Mononuclear cell (primary cell): ENCODE measurements around the gene HDHD3. TPM values are rescaled to one million over a fixed set of nuclear protein-coding genes. Genes with fewer than 3 reads are reported as not detected.

Experiments
- H3K27me3 ChIP-seq: 2 replicates; pipeline ENCODE4 v1.6.0; 2011; ENCODE audit warnings: low read length, control low read depth; ENCODE audit not compliant: insufficient read depth
- H3K4me1 ChIP-seq: 2 replicates; pipeline ENCODE4 v1.5.1; 2011; ENCODE audit warnings: mild to moderate bottlenecking, low read length, control low read depth; ENCODE audit not compliant: insufficient read depth
- H3K4me3 ChIP-seq: 2 replicates; pipeline ENCODE4 v1.5.1; 2011; ENCODE audit warnings: mild to moderate bottlenecking, low read length, moderate library complexity
- H3K9me3 ChIP-seq: 2 replicates; pipeline ENCODE4 v1.5.1; 2011; ENCODE audit warnings: low read depth, mild to moderate bottlenecking, control low read depth, low read length
- total RNA-seq: library from RNA; depleted of rRNA; stranded (reverse); fragments of >200 nt; gene quantifications from one replicate; pipeline ENCODE4 v1.2.3, GENCODE V29; 2012

HDHD3 gene
- total RNA-seq, 1 donor, result 8.6 TPM

- no peaks in the 10 kb centered on the region for H3K27me3 ChIP-seq
Observed at GRCh38 chr9:113337714-113338113, 39.1 kb downstream of the HDHD3 start.

GRCh38 chr9:113331780-113332179, 45.0 kb downstream of the HDHD3 start:
- H3K9me3 ChIP-seq, result no peaks in the 10 kb centered on the region
- H3K4me3 ChIP-seq, result no peak overlapping the region
- H3K4me1 ChIP-seq, result no peaks in the 10 kb centered on the region
- no peaks in the 10 kb centered on the region for H3K27me3 ChIP-seq

More at GRCh38 chr9:113337714-113338113, 39.1 kb downstream of the HDHD3 start:
- Histone ChIP-seq H3K4me3 (no peak overlapping the region), H3K9me3 (no peaks in the 10 kb centered on the region), H3K4me1 (peaks cover 14% of the 10 kb centered on the region)

- no peaks in the 10 kb centered on the region for H3K9me3 ChIP-seq
- H3K4me1 ChIP-seq, result no peaks in the 10 kb centered on the region
- no peaks in the 10 kb centered on the region for H3K27me3 ChIP-seq
- H3K4me3 ChIP-seq, result no peak overlapping the region
Observed at GRCh38 chr9:113328045-113328782, 48.6 kb downstream of the HDHD3 start.

GRCh38 chr9:113326230-113326629, 50.6 kb downstream of the HDHD3 start:
- H3K9me3 ChIP-seq, result no peaks in the 10 kb centered on the region
- no peaks in the 10 kb centered on the region for H3K27me3 ChIP-seq
- no peaks in the 10 kb centered on the region for H3K4me1 ChIP-seq
- no peak overlapping the region for H3K4me3 ChIP-seq

Other genes starting within 250 kb of the HDHD3 start
- 38.8 TPM for gene SLC31A2, start 226.0 kb downstream of the HDHD3 start, total RNA-seq
- 15.4 TPM for gene FKBP15, start 155.7 kb downstream of the HDHD3 start, total RNA-seq
- gene SLC31A1, start 155.4 kb downstream of the HDHD3 start, total RNA-seq, result 8.0 TPM
- gene CDC26, start 101.4 kb downstream of the HDHD3 start, total RNA-seq, result 13.2 TPM
- 15.4 TPM for gene PRPF4, start 101.3 kb downstream of the HDHD3 start, total RNA-seq
- gene RNF183, start 73.6 kb downstream of the HDHD3 start, total RNA-seq, result not detected
- 0.21 TPM for gene WDR31, start 36.7 kb downstream of the HDHD3 start, total RNA-seq
- gene BSPRY, start 27.4 kb downstream of the HDHD3 start, total RNA-seq, result 0.42 TPM
- 6.8 TPM for gene ALAD, start 24.3 kb upstream of the HDHD3 start, total RNA-seq
- 74.1 TPM for gene POLE3, start 33.7 kb upstream of the HDHD3 start, total RNA-seq
- 0.21 TPM for gene C9orf43, start 33.8 kb upstream of the HDHD3 start, total RNA-seq
- gene RGS3, start 86.7 kb upstream of the HDHD3 start, total RNA-seq, result 15.4 TPM